Left forelimb (tissue), 1 donor: ENCODE data around the gene IDH3B.

ENCODE experiments used
- DNase-seq: peaks from one replicate; pipeline ENCODE4 v3.0.0-alpha.2; 2018; ENCODE audit warnings: low spot score

Gene IDH3B

GRCh38 chr20:2663887-2664719 lies at the start of gene IDH3B:
TSS of gene IDH3B (minus strand) at chr20:2664216. CDS start at chr20:2664188, 28 bp downstream.
- peak; percentile 97 for DNase-seq

- no peak for DNase-seq
Measured at GRCh38 chr20:2713285-2713684, 49.3 kb upstream of the IDH3B start.

GRCh38 chr20:2709205-2709981 lies 45.4 kb upstream of the IDH3B start:
- no peak for DNase-seq

- no peak for DNase-seq
Measured at GRCh38 chr20:2708665-2709064, 44.6 kb upstream of the IDH3B start.

- no peak for DNase-seq
Measured at GRCh38 chr20:2708073-2708415, 44.0 kb upstream of the IDH3B start.

- DNase-seq = no peak
Measured at GRCh38 chr20:2707353-2708072, 43.5 kb upstream of the IDH3B start.

GRCh38 chr20:2706688-2707352 lies 42.8 kb upstream of the IDH3B start:
- no peak for DNase-seq

GRCh38 chr20:2705931-2706645 lies 42.1 kb upstream of the IDH3B start:
- no peak for DNase-seq

- no peak for DNase-seq
Measured at GRCh38 chr20:2703716-2704475, 39.9 kb upstream of the IDH3B start.

- DNase-seq = no peak
Measured at GRCh38 chr20:2701671-2702081, 37.7 kb upstream of the IDH3B start.

- peak; percentile 31 for DNase-seq
Measured at GRCh38 chr20:2700913-2701620, 37.1 kb upstream of the IDH3B start.

- DNase-seq = peak; percentile 42
Measured at GRCh38 chr20:2699775-2700413, 35.9 kb upstream of the IDH3B start.

- DNase-seq = peak; percentile 15
Measured at GRCh38 chr20:2698912-2699311, 34.9 kb upstream of the IDH3B start.

GRCh38 chr20:2698186-2698817 lies 34.3 kb upstream of the IDH3B start:
- DNase-seq = no peak

- peak; percentile 30 for DNase-seq
Measured at GRCh38 chr20:2697768-2698167, 33.8 kb upstream of the IDH3B start.

GRCh38 chr20:2696646-2697045 lies 32.6 kb upstream of the IDH3B start:
- DNase-seq = peak; percentile 33

GRCh38 chr20:2695984-2696525 lies 32.0 kb upstream of the IDH3B start:
- DNase-seq = peak; percentile 31

- peak; percentile 23 for DNase-seq
Measured at GRCh38 chr20:2695206-2695983, 31.4 kb upstream of the IDH3B start.
